Neutrophil (primary cell): ENCODE measurements around the gene FGF5.

Experiments used
- H3K27ac ChIP-seq: fragments of 200-600 bp; sonication (generic); 2 replicates; pipeline ENCODE4 v1.5.1; 2016; ENCODE audit warnings: mild to moderate bottlenecking, moderate library complexity
- H3K27me3 ChIP-seq: fragments of 200-600 bp; sonication (generic); 2 replicates; pipeline ENCODE4 v1.6.0; 2016; ENCODE audit warnings: mild to moderate bottlenecking
- H3K36me3 ChIP-seq: fragments of 200-600 bp; sonication (generic); 2 replicates; pipeline ENCODE4 v1.5.1; 2017
- H3K4me1 ChIP-seq, 2 experiments: fragments of 200-600 bp in 1 of 2; sonication (generic) in 1 of 2; 1 replicate in 1 of 2; 2 replicates in 1 of 2; pipeline versions ENCODE4 v1.5.1 to v1.6.1; 2013 to 2016; ENCODE audit warnings: low read depth in 1 of 2, low read length in 1 of 2, mild to moderate bottlenecking in 1 of 2, moderate library complexity in 1 of 2; ENCODE audit not compliant: control insufficient read depth in 1 of 2, insufficient read depth in 1 of 2
- H3K4me3 ChIP-seq, 2 experiments: fragments of 200-600 bp in 1 of 2; sonication (generic) in 1 of 2; 1 replicate in 1 of 2; 2 replicates in 1 of 2; pipeline ENCODE4 v1.5.1; 2013 to 2016; ENCODE audit warnings: low read depth in 1 of 2, low read length in 1 of 2, mild to moderate bottlenecking in 1 of 2, moderate library complexity in 1 of 2
- H3K9me3 ChIP-seq: fragments of 200-600 bp; sonication (generic); 2 replicates; pipeline ENCODE4 v1.5.1; 2016
- TF ChIP-seq, protein P1 (sequence below): fragments of 200-600 bp; sonication (generic); IDR thresholded peaks from 2 replicates; pipeline ENCODE4 v1.5.1; 2016; ENCODE audit warnings: antibody characterized with exemption

Gene FGF5

DNA sequence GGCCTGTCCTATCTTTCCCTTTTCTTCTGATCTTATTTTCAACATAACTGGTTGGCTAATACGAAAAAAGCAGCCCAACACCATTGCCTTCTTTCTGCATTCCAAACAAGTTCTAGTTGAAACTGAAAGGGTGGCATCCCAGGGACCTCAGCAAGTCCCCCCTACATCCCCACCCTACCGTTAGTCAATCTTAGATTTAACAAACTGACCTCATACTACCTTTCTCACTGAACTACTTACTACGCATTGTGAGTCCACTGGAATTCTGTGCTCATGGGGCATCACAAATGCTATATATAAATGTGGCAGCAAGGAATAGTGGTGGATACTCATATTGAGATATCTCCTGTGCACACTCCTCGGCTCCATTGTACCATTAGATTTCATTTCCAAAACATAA is 33.1 kb upstream of the FGF5 start:
- TF ChIP-seq, protein P1, sequence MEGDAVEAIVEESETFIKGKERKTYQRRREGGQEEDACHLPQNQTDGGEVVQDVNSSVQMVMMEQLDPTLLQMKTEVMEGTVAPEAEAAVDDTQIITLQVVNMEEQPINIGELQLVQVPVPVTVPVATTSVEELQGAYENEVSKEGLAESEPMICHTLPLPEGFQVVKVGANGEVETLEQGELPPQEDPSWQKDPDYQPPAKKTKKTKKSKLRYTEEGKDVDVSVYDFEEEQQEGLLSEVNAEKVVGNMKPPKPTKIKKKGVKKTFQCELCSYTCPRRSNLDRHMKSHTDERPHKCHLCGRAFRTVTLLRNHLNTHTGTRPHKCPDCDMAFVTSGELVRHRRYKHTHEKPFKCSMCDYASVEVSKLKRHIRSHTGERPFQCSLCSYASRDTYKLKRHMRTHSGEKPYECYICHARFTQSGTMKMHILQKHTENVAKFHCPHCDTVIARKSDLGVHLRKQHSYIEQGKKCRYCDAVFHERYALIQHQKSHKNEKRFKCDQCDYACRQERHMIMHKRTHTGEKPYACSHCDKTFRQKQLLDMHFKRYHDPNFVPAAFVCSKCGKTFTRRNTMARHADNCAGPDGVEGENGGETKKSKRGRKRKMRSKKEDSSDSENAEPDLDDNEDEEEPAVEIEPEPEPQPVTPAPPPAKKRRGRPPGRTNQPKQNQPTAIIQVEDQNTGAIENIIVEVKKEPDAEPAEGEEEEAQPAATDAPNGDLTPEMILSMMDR: no peak
- no peaks in the 10 kb centered on the region for H3K27me3 ChIP-seq
- no peaks in the 10 kb centered on the region for H3K36me3 ChIP-seq
- no peaks in the 10 kb centered on the region for H3K9me3 ChIP-seq
- no peaks in the 10 kb centered on the region for H3K4me1 ChIP-seq
- H3K4me3 ChIP-seq: no peak overlapping the region
- H3K27ac ChIP-seq: no peak overlapping the region

DNA sequence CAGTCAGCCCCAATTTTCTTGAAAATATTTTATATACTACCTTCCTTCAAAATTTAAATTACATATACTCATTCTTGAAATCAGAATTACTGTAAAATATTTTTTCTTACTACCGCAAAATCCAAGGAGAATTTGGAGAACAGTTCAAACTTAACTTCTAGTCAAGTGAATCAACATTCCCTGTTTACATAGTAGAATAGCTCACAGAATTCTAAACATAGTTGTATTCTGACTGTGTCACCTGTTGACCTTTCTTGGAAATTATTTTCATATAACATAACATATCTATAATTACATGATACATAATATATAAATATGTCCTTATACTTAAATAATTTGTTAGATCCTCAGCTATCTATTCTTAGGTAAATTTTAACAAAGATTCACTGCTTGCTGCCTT is 31.0 kb upstream of the FGF5 start:
- Histone ChIP-seq H3K4me3 (no peak overlapping the region), H3K4me1 (no peaks in the 10 kb centered on the region), H3K9me3 (no peaks in the 10 kb centered on the region), H3K36me3 (no peaks in the 10 kb centered on the region), H3K27me3 (no peaks in the 10 kb centered on the region), H3K27ac (no peak overlapping the region)
- TF ChIP-seq, protein P1: no peak

DNA sequence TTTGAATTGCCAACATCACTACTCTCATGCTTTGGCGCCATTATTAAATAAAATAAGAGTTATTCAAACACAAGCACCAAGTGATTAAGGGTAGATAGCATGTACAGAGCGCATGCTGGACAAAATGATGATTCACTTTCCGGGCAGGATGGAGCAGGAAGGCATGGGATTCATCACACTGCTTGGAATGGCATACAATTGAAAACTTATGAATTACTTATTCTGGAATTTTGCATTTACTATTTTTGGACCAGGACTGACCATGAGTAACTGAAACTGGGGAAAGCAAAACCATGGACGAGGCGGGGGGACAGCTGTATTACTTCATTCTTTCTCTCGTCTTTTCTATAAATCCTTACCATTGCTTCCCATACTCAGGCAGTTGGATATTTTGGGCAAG is 28.5 kb upstream of the FGF5 start:
- Histone ChIP-seq H3K27ac (no peak overlapping the region), H3K4me1 (no peaks in the 10 kb centered on the region)

DNA sequence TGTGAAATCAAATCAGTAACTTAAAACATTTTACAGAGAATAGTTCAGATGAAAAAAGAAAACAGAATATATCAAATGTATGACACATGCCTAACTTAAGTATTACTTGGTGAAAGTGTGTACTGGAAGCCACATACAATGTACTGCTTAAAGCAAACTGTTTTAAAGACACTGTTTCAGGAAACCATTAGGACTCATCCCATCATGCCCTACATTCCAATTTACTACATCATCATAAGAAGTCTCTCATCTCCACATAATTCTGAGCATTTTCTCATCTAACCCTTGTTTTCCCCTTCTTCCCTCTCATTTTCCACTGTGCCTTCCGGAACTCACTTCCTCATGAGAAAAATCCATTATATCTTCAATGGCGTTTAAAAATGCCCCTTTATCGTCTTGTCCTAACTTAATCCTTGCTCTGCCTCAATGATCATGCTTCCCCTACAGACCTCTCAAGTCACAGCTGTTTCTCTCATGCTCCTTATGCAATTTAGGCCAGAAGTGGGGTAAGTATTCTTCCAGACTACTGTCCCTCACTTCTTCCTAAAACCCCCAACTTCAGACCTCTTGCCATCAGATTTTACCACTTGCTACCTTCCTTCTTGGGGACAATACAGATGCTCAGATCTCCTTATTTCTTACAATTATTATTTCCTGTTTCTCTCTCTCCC is 26.8 kb upstream of the FGF5 start:
- TF ChIP-seq, protein P1: no peak
- Histone ChIP-seq H3K4me1 (no peaks in the 10 kb centered on the region), H3K27me3 (no peaks in the 10 kb centered on the region), H3K27ac (no peak overlapping the region), H3K9me3 (no peaks in the 10 kb centered on the region), H3K36me3 (no peaks in the 10 kb centered on the region), H3K4me3 (no peak overlapping the region)

More for the DNA sequence above, 28.5 kb upstream of the FGF5 start:
- H3K27me3 ChIP-seq: no peaks in the 10 kb centered on the region
- H3K9me3 ChIP-seq: no peaks in the 10 kb centered on the region
- no peak overlapping the region for H3K4me3 ChIP-seq
- TF ChIP-seq, protein P1: no peak
- H3K36me3 ChIP-seq: no peaks in the 10 kb centered on the region

DNA sequence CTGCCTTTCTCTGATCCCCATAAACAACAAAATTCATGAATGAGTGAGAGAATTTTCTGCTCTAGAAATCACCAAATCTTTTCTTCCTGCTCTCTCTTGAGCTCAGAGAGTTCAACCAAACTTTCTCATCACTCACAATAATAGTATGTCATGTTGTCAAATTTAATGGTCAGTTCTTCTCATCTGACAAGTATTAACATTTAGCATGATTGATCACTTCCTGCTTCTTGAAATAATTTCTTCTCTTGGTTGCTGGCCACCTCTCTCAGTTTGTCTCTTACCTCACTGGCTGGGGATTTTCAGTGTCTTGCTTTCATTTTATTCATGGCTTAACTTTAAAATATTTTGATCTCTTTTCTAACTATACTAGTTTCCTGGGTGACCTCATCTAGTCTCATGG is 25.5 kb upstream of the FGF5 start:
- no peaks in the 10 kb centered on the region for H3K9me3 ChIP-seq
- TF ChIP-seq, protein P1: no peak
- H3K4me3 ChIP-seq: no peak overlapping the region
- H3K27me3 ChIP-seq: no peaks in the 10 kb centered on the region
- no peaks in the 10 kb centered on the region for H3K4me1 ChIP-seq
- H3K36me3 ChIP-seq: no peaks in the 10 kb centered on the region
- no peak overlapping the region for H3K27ac ChIP-seq
